Dedifferentiated amniotic fluid mesenchymal stem cell (primary cell): Measurements from ENCODE around the gene COL27A1.
"Not testable (repeated sequence)": the region's sequence is repeated elsewhere in the genome, so short reads cannot be mapped to it uniquely, and the experiment has no call there.

Experiments used
- DNase-seq: peaks from one replicate; pipeline ENCODE4 v3.0.0-alpha.2; 2016; ENCODE audit errors: extremely low spot score

COL27A1 gene

GRCh38 chr9:114324492-114324891 is 169.2 kb downstream of the COL27A1 start:
- no peak for DNase-seq

- DNase-seq: not testable (repeated sequence)
Measured at GRCh38 chr9:114324965-114325364, 169.6 kb downstream of the COL27A1 start.

DNA sequence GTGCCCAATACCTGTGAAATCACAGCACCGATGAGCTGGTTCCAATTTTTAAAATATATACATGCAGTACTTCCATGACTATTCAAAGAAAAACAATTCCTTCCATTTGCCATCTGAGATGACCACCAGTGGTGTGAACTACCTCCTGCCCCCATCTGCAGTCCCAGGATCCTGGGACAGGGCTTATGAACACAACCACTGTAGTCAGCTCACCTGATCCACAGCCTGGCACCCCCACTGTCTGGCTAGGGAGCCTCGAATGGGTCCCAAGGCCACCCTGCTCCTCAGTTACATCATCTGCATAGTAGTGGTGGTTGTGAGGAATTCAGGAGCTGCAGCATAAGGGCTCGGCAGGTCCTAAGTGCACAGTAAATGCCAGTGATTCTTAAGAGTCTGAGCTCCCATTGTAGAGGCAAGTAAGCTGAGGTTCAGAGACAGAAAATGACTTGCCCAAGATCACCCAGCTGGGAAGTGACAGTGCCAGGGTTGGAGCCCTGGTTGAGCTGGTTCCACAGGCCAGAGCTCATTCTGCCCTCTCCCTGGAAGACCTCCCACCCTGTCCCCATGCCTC is 170.4 kb downstream of the COL27A1 start:
- DNase-seq: not testable (repeated sequence)

DNA sequence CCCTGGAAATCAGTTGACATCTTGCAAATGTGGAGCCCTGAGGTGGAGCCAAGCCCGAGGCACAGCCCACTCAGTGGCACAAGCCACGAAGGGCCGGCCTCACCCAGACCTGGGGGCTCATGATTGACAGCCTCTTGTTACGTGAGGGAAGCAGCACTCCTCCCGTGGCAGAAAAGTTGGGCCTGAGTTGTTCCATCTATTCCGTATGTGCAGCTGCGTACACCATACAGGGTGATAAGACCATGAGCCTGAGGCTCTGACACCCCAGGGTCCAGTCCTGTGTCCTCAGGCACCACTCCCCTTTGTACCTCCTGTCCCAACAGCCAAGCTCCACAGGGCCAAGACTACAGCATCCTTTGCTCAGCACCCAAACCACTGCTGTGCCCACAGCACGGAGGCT is 172.4 kb downstream of the COL27A1 start:
- DNase-seq: no peak

GRCh38 chr9:114328357-114328820 is 173.1 kb downstream of the COL27A1 start:
- not testable (repeated sequence) for DNase-seq

GRCh38 chr9:114328937-114329624 is 173.7 kb downstream of the COL27A1 start:
- DNase-seq: not testable (repeated sequence)

GRCh38 chr9:114329625-114330022 is 174.3 kb downstream of the COL27A1 start, which contains the start of gene ORM2:
Gene ORM2, plus strand, starts transcription at chr9:114329869. Its CDS starts 36 bp downstream, at chr9:114329905.
- DNase-seq: not testable (repeated sequence)

DNA sequence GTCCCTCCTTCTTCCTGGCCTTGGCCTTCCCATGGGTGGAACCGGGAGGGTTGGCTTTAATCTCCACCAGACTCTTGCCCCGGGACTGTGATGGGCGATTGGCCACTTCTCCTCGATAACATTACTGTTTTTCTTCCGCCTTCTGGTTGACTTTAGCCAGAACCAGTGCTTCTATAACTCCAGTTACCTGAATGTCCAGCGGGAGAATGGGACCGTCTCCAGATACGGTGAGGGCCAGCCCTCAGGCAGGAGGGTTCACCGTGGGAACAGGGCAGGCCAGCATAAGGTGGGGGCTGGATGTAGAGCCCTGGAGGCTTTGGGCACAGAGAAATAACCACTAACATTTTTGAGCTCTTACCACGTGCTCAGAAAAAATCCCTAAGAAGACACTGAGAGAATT is 175.3 kb downstream of the COL27A1 start:
- no peak for DNase-seq

DNA sequence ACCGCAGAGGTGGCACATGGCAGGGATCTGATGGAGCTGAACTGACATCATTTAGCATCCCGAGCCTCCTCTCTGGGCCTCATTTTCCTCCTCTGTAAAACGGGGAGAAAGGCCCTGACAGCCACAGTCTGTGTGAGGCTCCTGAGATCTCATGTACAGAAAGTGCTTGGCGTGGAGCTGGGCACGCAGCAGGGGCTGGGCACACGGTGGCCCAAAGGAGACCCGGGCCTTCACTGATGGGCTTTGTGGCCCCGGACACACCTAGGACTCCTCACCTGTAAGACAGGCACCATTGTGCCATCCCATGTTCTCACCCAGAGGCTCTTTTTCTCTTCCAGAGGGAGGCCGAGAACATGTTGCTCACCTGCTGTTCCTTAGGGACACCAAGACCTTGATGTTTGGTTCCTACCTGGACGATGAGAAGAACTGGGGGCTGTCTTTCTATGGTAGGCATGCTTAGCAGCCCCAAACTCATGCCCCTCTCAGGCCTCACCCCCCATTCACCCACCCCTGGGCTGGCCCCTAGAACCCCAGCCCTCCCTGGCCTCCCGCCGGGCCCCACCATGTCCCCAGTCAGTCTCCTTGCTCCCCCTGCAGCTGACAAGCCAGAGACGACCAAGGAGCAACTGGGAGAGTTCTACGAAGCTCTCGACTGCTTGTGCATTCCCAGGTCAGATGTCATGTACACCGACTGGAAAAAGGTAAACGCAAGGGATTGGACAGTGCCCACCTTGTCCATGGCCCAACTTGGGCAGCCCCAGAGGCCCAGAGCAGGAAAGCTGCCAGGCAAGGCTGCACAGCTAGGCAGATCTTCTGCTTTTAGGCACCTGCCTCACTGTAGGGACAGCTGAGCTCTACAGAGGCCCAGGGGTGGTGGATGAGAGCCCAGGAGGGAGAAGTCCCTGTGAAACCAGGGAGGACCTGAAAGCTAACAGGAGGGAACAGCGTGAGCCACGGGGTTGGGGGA is 176.2 kb downstream of the COL27A1 start:
- not testable (repeated sequence) for DNase-seq

- not testable (repeated sequence) for DNase-seq
Measured at GRCh38 chr9:114332474-114333040, 177.2 kb downstream of the COL27A1 start.

DNA sequence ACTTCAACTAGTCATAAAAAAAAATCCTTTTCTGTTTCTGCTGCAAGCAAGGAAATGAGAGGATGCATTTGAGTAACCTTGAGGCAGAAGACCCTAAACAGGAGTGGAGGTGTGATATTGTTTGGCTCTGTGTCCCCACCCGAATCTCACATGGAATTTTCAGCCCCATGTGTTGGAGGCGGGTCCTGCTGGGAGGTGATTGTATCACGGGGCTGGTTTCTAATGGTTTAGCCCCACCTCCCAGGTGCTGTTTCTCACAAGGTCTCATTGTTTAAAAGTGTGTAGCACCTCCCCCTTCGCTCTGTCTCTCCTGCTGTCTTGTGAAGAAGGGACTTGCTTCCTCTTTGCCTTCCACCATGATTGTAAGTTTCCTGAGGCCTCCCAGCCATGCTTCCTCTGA is 178.4 kb downstream of the COL27A1 start:
- not testable (repeated sequence) for DNase-seq

DNA sequence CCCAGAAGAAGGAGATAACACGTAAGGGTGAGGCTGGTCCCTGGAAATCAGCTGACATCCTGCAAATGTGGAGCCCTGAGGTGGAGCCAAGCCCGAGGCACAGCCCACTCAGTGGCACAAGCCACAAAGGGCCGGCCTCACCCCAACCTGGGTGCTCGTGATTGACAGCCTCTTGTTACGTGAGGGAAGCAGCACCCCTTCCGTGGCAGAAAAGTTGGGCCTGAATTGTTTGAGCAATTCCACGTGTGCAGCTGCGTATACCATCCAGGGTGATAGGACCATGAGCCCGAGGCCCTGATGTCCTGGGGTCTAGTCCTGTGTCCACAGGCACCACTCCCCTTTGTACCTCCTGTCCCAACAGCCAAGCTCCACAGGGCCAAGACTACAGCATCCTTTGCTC is 179.2 kb downstream of the COL27A1 start:
- DNase-seq: no peak

DNA sequence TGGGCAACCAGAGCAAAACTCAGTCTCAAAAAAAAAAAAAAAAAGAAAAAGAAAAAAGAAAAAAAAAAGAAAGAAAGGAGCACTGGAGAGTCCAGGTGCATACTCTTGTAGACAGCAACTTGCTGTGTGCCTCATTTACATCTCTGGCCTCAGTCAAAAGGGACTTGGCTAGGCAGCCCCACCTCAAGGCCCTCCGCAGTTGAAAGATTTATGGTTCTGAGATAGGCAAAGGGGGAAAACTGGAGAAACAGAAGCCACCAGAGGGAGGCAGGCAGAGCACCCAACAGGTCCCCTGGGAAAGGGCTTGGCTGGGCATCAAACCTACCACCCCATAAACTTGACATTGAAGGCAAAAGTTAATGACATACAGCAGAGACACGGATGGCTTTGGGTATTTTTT is 180.4 kb downstream of the COL27A1 start:
- no peak for DNase-seq

- DNase-seq: no peak
Measured at GRCh38 chr9:114336157-114336556, 180.8 kb downstream of the COL27A1 start.

DNA sequence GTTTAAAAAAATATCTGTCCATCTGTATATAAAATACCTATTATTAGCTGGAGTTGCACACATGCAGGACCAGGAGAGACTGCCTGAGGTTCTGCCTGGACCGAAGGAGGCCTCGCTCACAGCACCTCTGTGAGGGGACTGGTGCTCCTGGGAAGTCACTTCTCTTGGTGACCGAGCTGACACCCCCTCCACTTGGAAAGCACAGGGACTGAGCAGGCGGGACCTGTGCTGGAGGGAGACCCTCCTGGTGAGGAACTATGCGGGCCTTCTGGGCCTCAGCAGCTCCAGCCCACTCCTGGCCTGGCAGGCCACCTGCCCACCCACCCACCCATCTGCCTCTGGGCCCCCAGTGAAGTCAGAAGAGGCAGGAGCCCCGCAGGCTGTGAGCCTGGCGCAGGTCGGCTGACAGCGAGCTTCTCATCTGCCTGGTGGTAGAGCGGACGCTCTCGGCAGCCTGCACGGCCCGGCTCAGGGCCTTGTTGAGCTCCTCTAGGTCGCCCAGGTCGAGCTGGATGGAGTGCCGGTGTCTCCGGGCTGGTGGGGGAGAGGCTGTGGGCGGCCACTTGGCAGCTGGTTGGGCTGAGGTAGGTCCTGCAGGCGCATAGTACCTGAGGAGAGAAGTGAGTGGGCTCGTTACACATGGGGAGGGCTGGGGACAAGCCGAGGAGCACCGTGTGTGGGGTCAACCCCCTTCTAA is 181.5 kb downstream of the COL27A1 start:
- no peak for DNase-seq

- no peak for DNase-seq
Measured at GRCh38 chr9:114338187-114338586, 182.8 kb downstream of the COL27A1 start.

DNA sequence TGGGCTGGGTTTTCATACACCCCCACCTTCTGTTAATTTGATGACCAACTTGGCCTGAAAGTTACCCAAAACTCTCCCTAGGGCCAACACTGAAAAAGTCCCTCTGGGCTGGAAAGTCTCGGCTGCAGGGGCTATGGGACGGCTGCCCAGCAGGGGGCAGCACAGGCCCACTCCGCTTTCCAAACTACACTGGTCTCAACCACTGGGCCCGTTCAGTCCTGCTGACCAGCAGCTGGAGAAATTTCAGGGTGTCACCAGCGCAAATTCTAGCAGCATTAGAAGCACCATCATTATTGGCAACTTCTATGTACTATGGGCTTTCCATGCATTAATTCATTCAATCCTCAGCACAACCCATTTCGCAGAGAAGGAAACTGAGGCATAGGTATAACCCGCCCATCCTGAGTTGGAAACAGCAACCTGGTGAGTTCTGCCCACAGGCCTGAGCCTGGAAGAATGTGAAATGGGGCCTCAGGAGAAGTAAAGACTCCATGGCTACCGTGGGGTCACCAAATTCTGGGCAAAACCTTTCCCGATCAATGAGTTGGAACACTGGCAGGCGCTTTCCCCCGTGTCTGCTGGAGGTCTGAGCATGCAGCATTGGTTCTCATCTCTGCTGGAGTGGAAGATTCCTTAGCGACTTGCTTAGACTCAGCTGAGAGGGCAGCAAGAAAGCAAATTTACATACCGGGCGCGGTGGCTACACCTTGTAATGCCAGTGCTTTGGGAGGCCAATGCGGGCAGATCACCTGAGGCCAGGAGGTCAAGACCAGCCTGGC is 184.0 kb downstream of the COL27A1 start:
- DNase-seq: no peak

- no peak for DNase-seq
Measured at GRCh38 chr9:114341152-114341830, 186.0 kb downstream of the COL27A1 start.

DNA sequence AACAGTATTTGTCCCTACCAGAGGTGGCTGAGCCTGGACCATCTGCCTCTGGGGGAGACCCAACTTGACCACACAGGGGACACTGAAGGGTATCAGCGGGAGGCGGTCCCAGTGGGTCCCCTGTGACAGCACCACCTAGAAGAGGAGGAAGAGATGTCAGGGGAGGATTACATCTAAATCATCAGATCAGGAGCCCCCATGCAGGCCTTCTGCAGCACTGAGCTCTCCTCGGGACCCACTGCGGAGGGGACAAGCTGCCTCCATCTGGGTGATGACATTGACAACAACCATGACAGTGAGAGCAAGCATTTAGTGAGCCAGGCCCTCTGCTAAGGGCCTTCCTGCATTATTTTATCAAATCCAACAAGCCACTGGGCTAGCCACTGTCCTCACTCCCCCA is 186.7 kb downstream of the COL27A1 start:
- DNase-seq: no peak
